Epithelial cell of proximal tubule (primary cell): ENCODE data around the gene HS3ST5. TPM values are rescaled to one million over a fixed set of nuclear protein-coding genes. Genes with fewer than 3 reads are reported as not detected.

ENCODE experiments used
- DNase-seq: peaks from one replicate; pipeline ENCODE4 v3.0.0-alpha.2; 2011; ENCODE audit warnings: low read depth
- H3K4me3 ChIP-seq: 2 replicates; pipeline ENCODE4 v1.5.1; 2011; ENCODE audit warnings: low read depth, mild to moderate bottlenecking, low read length
- CTCF ChIP-seq: conservative IDR thresholded peaks from 2 replicates; pipeline ENCODE4 v1.5.1; 2012; ENCODE audit warnings: low read depth, mild to moderate bottlenecking, low read length
- total RNA-seq: library from RNA; depleted of rRNA; stranded (reverse); fragments of >200 nt; gene quantifications from 2 replicates; pipeline ENCODE4 v1.2.3, GENCODE V29; 2015

The HS3ST5 gene
- total RNA-seq, 1 donor from 2014 or later: 0.17 TPM

- DNase-seq: no peak
- no peak for TF ChIP-seq CTCF
- H3K4me3 ChIP-seq: no peak overlapping the region
Observed at GRCh38 chr6:114375541-114376192, 32.8 kb upstream of the HS3ST5 start.

GRCh38 chr6:114367315-114367961 is 24.6 kb upstream of the HS3ST5 start:
- no peak for TF ChIP-seq CTCF
- no peak for DNase-seq
- H3K4me3 ChIP-seq: no peak overlapping the region

GRCh38 chr6:114366899-114367298 is 24.1 kb upstream of the HS3ST5 start:
- no peak for TF ChIP-seq CTCF
- no peak overlapping the region for H3K4me3 ChIP-seq
- DNase-seq: no peak

- H3K4me3 ChIP-seq: no peak overlapping the region
- peak; percentile 52 for DNase-seq
- no peak for TF ChIP-seq CTCF
Observed at GRCh38 chr6:114364301-114364700, 21.5 kb upstream of the HS3ST5 start.

- no peak overlapping the region for H3K4me3 ChIP-seq
- no peak for DNase-seq
- no peak for TF ChIP-seq CTCF
Observed at GRCh38 chr6:114362957-114363356, 20.1 kb upstream of the HS3ST5 start.

GRCh38 chr6:114362396-114362795 is 19.6 kb upstream of the HS3ST5 start:
- no peak overlapping the region for H3K4me3 ChIP-seq
- TF ChIP-seq CTCF: no peak
- no peak for DNase-seq

- TF ChIP-seq CTCF: no peak
- no peak for DNase-seq
- no peak overlapping the region for H3K4me3 ChIP-seq
Observed at GRCh38 chr6:114361036-114361435, 18.2 kb upstream of the HS3ST5 start.
